ENCODE results near the gene POU2F2. TPM values are rescaled to one million over a fixed set of nuclear protein-coding genes. Genes with fewer than 3 reads are reported as not detected.

POU2F2 gene
- total and polyA plus RNA-seq, 9 of the 15 experiments (the other 6 are each of a cell fraction or from before 2014, with no cell fraction given) = 0.03 to 0.68 (median 0.14) TPM

DNA sequence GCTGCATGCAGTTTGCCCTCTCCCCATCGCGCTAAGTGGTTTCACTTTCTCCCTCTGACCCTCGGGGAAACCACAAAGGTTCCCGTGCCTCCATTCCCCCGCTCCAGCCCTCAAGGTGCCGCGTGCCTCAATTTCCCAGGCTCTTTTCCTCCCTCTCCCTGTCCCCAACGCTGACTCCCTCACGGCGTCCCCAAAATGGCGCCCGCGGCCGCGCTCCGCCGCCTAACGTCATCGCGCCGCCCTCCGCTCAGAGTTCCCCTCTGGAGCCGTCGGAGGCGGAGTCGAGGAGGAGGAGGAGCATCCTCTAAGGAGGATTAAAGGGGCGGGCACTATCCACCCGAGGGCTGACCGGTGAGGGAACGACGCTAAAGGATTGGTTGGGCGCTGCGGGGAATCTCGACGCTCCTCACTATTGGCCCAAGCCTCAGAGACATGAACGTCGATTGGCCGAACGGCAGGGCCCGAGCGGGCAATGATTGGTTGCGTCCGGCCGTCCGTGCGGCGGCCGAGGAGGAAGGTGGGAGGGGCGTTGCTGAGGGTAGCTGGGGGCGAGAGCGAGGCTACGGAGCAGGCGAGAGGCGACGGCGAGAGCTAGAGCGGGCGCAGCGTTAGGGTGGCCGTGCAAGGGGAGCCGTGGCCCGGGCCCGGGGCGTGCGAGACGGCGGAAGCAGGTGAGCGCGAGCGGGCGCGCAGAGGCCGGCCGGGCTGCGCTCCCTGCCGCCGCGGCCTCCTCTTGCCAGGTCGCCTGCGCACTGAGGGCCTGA, 56.4 kb downstream of the POU2F2 start, which contains the start of gene ZNF574 (continued):
- TF ChIP-seq, protein P1, sequence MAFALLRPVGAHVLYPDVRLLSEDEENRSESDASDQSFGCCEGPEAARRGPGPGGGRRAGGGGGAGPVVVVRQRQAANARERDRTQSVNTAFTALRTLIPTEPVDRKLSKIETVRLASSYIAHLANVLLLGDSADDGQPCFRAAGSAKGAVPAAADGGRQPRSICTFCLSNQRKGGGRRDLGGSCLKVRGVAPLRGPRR (CRISPR knock-in tag; IDR thresholded peaks at IDR 0.05) = no peak
- TF ChIP-seq DIDO1 (tag; IDR thresholded peaks at IDR 0.05; ENCODE audit: low read depth) (no peak), ZZZ3 (IDR thresholded peaks at IDR 0.05) (no peak), TEAD2 (tag; IDR thresholded peaks at IDR 0.05) (no peak), SMAD4 (CRISPR knock-in tag; conservative IDR thresholded peaks at IDR 0.05) (no peak), ZNF589 (CRISPR knock-in tag; IDR thresholded peaks at IDR 0.05; ENCODE audit: low read depth) (no peak), ZNF175 (CRISPR knock-in tag; IDR thresholded peaks at IDR 0.05; ENCODE audit: low read depth) (no peak), NFRKB (IDR thresholded peaks at IDR 0.05; ENCODE audit: low read depth) (peak; percentile 100), ZSCAN32 (CRISPR knock-in tag; IDR thresholded peaks at IDR 0.05) (no peak), ZNF668 (CRISPR knock-in tag; IDR thresholded peaks at IDR 0.05) (no peak), MAX (CRISPR knock-in tag; IDR thresholded peaks at IDR 0.05) (peak; percentile 83), ESRRB (CRISPR knock-in tag; IDR thresholded peaks at IDR 0.05; ENCODE audit: borderline replicate concordance) (no peak), COPS2 (conservative IDR thresholded peaks at IDR 0.05) (no peak), NR2C1 (IDR thresholded peaks at IDR 0.05) (no peak), NR2C1 (tag; IDR thresholded peaks at IDR 0.05) (no peak), ZNF316 (IDR thresholded peaks at IDR 0.05) (no peak), TBP (optimal IDR thresholded peaks at IDR 0.05; ENCODE audit: low read depth, low read length) (peak; percentile 90), IRF2 (CRISPR knock-in tag; IDR thresholded peaks at IDR 0.05) (no peak), ZNF197 (CRISPR knock-in tag; IDR thresholded peaks at IDR 0.05; ENCODE audit: low read depth) (0 out of 2 replicates have a peak, but pooled peaks have one; percentile 5), ELF4 (CRISPR knock-in tag; IDR thresholded peaks at IDR 0.05) (peak; percentile 92), SNRNP70 (optimal IDR thresholded peaks at IDR 0.05; ENCODE audit: low read depth, low read length) (no peak), ZNF766 (CRISPR knock-in tag; conservative IDR thresholded peaks at IDR 0.05) (no peak), MTA2 (IDR thresholded peaks at IDR 0.05; ENCODE audit: low read depth) (no peak), ZBTB43 (CRISPR knock-in tag; IDR thresholded peaks at IDR 0.05) (no peak)
- TF ChIP-seq, protein P2, sequence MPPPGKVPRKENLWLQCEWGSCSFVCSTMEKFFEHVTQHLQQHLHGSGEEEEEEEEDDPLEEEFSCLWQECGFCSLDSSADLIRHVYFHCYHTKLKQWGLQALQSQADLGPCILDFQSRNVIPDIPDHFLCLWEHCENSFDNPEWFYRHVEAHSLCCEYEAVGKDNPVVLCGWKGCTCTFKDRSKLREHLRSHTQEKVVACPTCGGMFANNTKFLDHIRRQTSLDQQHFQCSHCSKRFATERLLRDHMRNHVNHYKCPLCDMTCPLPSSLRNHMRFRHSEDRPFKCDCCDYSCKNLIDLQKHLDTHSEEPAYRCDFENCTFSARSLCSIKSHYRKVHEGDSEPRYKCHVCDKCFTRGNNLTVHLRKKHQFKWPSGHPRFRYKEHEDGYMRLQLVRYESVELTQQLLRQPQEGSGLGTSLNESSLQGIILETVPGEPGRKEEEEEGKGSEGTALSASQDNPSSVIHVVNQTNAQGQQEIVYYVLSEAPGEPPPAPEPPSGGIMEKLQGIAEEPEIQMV (tag; conservative IDR thresholded peaks at IDR 0.05; ENCODE audit: low read depth) = no peak
- TF ChIP-seq, protein P3, sequence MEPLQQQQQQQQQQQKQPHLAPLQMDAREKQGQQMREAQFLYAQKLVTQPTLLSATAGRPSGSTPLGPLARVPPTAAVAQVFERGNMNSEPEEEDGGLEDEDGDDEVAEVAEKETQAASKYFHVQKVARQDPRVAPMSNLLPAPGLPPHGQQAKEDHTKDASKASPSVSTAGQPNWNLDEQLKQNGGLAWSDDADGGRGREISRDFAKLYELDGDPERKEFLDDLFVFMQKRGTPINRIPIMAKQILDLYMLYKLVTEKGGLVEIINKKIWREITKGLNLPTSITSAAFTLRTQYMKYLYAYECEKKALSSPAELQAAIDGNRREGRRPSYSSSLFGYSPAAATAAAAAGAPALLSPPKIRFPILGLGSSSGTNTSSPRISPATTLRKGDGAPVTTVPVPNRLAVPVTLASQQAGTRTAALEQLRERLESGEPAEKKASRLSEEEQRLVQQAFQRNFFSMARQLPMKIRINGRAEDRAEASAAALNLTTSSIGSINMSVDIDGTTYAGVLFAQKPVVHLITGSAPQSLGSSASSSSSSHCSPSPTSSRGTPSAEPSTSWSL (CRISPR knock-in tag; IDR thresholded peaks at IDR 0.05; ENCODE audit: borderline replicate concordance) = no peak

Measured in K562 (cell line).